Thyroid gland (tissue), 4 donors: ENCODE results near the gene PRR20G. TPM values are rescaled to one million over a fixed set of nuclear protein-coding genes. Genes with fewer than 3 reads are reported as not detected.

Experiments
- DNase-seq, 2 donors: peaks; one replicate each; pipeline ENCODE4 v3.0.0-alpha.2; 2019
- H3K27ac ChIP-seq, 3 donors: fragments of 200-600 bp; sonication (generic); 1 replicate in 2 of 3; 2 replicates in 1 of 3; pipeline ENCODE4 v1.5.1; 2016 to 2019; ENCODE audit warnings: mild to moderate bottlenecking in 1 of 3, moderate library complexity in 1 of 3
- H3K27me3 ChIP-seq: fragments of 200-600 bp; sonication (generic); one replicate; pipeline ENCODE4 v1.5.1; 2019
- H3K36me3 ChIP-seq, 2 donors: fragments of 200-600 bp; sonication (generic); one replicate each; pipeline ENCODE4 v1.5.1; 2016 to 2019
- H3K4me1 ChIP-seq, 2 donors: fragments of 200-600 bp; sonication (generic); one replicate each; pipeline ENCODE4 v1.5.1; 2017 to 2019
- H3K4me3 ChIP-seq, 3 donors: fragments of 200-600 bp; sonication (generic); replicated peaks in 1 of 3; 1 replicate in 2 of 3; 2 replicates in 1 of 3; pipeline ENCODE4 v1.5.1; 2016; ENCODE audit warnings: mild to moderate bottlenecking in 1 of 3
- H3K9me3 ChIP-seq: fragments of 200-600 bp; sonication (generic); one replicate; pipeline ENCODE4 v1.5.1; 2017
- CTCF ChIP-seq, 6 experiments: fragments of 200-600 bp in 3 of 6; fragments of 450-650 bp in 3 of 6; sonication (generic) in 3 of 6; IDR thresholded peaks; one replicate each; pipeline ENCODE4 v1.5.1; 2016 to 2019; ENCODE audit warnings: antibody characterized with exemption in 6 of 6, mild to moderate bottlenecking in 2 of 6, inconsistent platforms in 1 of 6, moderate library complexity in 1 of 6
- POLR2A ChIP-seq, 2 donors: fragments of 450-650 bp; IDR thresholded peaks; one replicate each; pipeline ENCODE4 v1.6.1; 2017; ENCODE audit warnings: antibody characterized with exemption in 2 of 2, mild to moderate bottlenecking in 2 of 2, moderate library complexity in 1 of 2
- WGBS, 2 donors: methylation state at CpG; one replicate each; pipeline ENCODE4 v1.1.5; 2017; 5-methylcytosine and 5-hydroxymethylcytosine counted together
- intact Hi-C: fragments of 100-400 bp; cut with DNase I; formaldehyde crosslinking; loops from one replicate; pipeline ENCODE4 v1.15.1; 2023
- total RNA-seq, 4 donors: library from RNA; depleted of rRNA; stranded (reverse); fragments of >200 nt; gene quantifications; one replicate each; pipeline ENCODE4 v1.2.3, GENCODE V29; 2016

Gene PRR20G
- total RNA-seq, 4 donors from 2014 or later, result not detected

- WGBS, 2 donors, result 87% methylated on average over 10 to 11 of the region's 11 CpGs
- DNase-seq, result no peak
These were observed 22.9 kb downstream of the PRR20G start for GRCh38 chr3:127264794-127265514.

DNA sequence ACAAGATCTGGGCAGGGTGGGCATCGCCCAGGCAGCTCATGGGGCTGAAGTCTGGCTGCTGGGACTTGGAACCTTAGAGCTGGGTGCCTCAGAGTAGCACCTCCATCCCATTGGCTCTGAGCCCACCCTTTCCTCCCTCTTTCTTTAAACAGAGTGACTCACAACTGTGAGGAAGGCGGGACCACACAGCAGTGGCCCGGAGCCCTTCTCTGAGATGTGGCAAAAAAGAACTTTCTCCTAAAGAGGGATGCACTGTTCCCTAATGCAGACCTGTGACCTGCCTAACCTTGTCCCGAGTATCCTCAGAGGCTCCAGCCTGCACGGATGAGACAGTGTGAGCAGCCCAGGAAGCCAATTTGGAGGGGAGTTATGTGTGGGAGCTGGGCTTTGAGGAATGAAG, 23.6 kb downstream of the PRR20G start:
- WGBS, 2 donors, result 72 to 77% methylated on average over 5 of the region's 5 CpGs
- no peaks in the 10 kb centered on the region for H3K27me3 ChIP-seq
- no peaks in the 10 kb centered on the region for H3K4me1 ChIP-seq
- TF ChIP-seq CTCF (IDR thresholded peaks at IDR 0.05) (no peak), POLR2A (IDR thresholded peaks at IDR 0.05) (no peak)
- H3K36me3 ChIP-seq, result no peaks in the 10 kb centered on the region
- H3K4me3 ChIP-seq, result no peak overlapping the region
- H3K9me3 ChIP-seq, result no peaks in the 10 kb centered on the region
- intact Hi-C loops, result no loop called here
- DNase-seq, result no peak
- H3K27ac ChIP-seq, result no peak overlapping the region

More at GRCh38 chr3:127264794-127265514, 22.9 kb downstream of the PRR20G start:
- TF ChIP-seq POLR2A (IDR thresholded peaks at IDR 0.05) (no peak), CTCF (IDR thresholded peaks at IDR 0.05) (no peak)
- intact Hi-C loops, result no loop called here
- Histone ChIP-seq H3K4me1 (no peaks in the 10 kb centered on the region), H3K27me3 (no peaks in the 10 kb centered on the region), H3K36me3 (no peaks in the 10 kb centered on the region), H3K27ac (no peak overlapping the region), H3K9me3 (no peaks in the 10 kb centered on the region), H3K4me3 (no peak overlapping the region)

- Histone ChIP-seq H3K27me3 (no peaks in the 10 kb centered on the region), H3K27ac (no peak overlapping the region), H3K4me1 (no peaks in the 10 kb centered on the region), H3K9me3 (no peaks in the 10 kb centered on the region), H3K4me3 (no peak overlapping the region), H3K36me3 (no peaks in the 10 kb centered on the region)
- no peak for TF ChIP-seq POLR2A (IDR thresholded peaks at IDR 0.05)
- no peak for DNase-seq
- 63 to 77% methylated on average over 8 of the region's 9 CpGs for WGBS, 2 donors
- intact Hi-C loops, result no loop called here
These were observed 24.1 kb downstream of the PRR20G start for GRCh38 chr3:127263586-127264231.

GRCh38 chr3:127263037-127263436, 24.8 kb downstream of the PRR20G start:
- no peaks in the 10 kb centered on the region for H3K36me3 ChIP-seq
- intact Hi-C loops, result no loop called here
- TF ChIP-seq CTCF (IDR thresholded peaks at IDR 0.05) (no peak), POLR2A (IDR thresholded peaks at IDR 0.05) (no peak)
- H3K9me3 ChIP-seq, result no peaks in the 10 kb centered on the region
- no peaks in the 10 kb centered on the region for H3K4me1 ChIP-seq
- no peak overlapping the region for H3K4me3 ChIP-seq
- no peak for DNase-seq
- no peaks in the 10 kb centered on the region for H3K27me3 ChIP-seq
- no peak overlapping the region for H3K27ac ChIP-seq
- WGBS, 2 donors, result 85 to 96% methylated on average over 3 to 4 of the region's 4 CpGs

DNA sequence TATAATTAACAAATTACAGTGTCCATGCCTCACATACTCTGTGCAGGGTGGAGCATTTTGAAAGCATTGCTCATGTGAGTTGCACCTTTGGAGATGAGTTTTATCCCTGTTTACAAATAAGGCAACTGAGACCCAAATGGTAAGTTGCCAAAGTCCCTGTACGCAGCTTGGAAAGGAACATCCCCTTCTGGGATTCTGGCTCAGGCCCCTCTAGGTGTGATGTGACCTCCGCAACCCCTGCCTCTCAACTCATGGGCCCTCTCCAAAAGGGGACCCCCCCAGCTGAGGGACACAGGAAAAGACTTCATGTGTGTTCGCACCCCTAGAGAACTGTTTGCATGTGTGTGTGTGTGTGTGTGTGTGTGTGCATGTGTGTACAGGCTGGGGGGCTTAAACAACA, 25.3 kb downstream of the PRR20G start:
- Histone ChIP-seq H3K27ac (no peak overlapping the region), H3K4me3 (no peak overlapping the region), H3K4me1 (no peaks in the 10 kb centered on the region), H3K9me3 (no peaks in the 10 kb centered on the region), H3K27me3 (no peaks in the 10 kb centered on the region), H3K36me3 (no peaks in the 10 kb centered on the region)
- TF ChIP-seq CTCF (IDR thresholded peaks at IDR 0.05) (no peak), POLR2A (IDR thresholded peaks at IDR 0.05) (no peak)
- WGBS, 2 donors, result 97 to 100% methylated on average over 2 to 3 of the region's 3 CpGs
- DNase-seq, result no peak
- intact Hi-C loops, result no loop called here
